ENCODE data around the gene IGSF3.
"Not testable (repeated sequence)": the region's sequence is repeated elsewhere in the genome, so short reads cannot be mapped to it uniquely, and the experiment has no call there.

Gene IGSF3

GRCh38 chr1:116661633-116662032 is 5.9 kb downstream of the IGSF3 start:
- no peak for DNase-seq (ENCODE audit: low read depth)

DNA sequence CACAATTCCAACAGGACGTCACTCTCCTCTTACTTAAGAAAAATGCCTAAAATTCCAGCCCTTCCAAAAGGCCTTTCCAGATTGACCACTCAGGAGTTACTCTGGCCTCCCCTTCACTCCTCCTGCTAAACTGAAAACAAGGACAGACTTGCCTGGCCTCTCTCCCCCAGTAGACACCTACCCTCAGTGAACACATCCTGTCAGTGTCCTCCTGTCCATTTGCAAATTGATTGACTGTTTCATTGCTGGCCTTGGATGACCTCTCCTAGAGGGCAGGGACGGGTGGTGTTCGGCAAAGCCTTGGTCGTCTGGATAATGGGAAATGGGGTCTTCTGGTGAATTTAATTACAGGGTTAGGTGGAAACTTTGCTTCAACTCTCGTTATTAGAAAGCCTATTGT is 8.9 kb downstream of the IGSF3 start:
- DNase-seq (ENCODE audit: low read depth), result not testable (repeated sequence)

DNA sequence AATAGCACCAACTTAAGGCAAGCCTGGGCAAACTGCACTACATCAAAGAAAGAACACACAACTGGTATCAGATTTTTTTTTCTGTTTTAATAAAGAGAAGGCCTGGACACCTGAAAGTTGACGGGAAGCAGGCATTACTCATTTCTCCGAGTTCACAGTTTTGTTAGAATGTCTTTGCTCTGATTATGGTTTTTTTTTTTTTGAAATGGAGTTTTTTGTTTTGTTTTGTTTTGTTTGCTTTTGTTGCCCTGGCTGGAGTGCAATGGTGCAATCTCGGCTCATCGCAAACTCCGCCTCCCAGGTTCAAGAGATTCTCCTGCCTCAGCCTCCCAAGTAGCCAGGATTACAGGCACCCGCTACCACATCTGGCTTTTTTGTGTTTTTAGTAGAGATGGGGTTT is 9.7 kb downstream of the IGSF3 start:
- DNase-seq (ENCODE audit: low read depth), result not testable (repeated sequence)

DNA sequence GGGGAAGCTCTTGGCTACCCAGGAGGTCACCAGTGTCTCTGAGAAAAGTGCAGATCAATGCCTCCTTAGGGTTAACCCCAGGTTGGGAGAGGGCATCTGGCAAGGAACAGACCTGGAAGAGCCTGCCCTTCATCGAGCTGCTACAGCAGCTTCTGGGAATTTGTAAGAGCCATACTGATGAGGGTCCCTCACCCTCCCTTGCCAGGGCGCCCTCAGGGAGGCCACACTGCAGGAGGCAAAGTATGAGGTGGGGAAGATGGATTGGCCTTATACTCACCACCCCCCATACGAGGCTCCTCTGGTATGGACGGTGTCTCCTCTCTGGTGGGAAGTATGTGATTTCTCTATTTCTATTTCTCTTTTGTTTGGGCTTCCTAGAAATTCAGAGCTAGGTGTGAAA is 13.2 kb downstream of the IGSF3 start:
- DNase-seq (ENCODE audit: low read depth), result no peak

GRCh38 chr1:116652598-116652997 is 14.9 kb downstream of the IGSF3 start:
- DNase-seq (ENCODE audit: low read depth), result not testable (repeated sequence)

DNA sequence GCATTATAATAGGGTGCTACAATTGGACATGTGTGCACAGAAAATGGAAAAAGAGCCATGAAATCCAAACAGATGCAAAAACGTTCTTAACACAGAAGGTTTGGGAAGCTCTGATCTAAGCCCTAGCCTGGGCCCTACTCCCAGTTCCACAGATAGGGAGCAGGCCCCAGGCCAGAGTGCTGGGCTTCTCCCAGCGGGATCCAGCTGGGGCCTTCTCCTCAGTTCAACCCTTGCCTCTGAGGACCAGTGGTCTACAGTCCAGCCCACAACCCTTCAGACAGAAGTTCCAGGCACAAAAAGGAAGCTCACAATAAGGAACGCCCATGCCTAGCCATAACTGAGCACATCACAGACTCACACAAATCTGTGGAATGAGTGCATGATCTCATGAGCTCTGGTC is 16.8 kb downstream of the IGSF3 start:
- DNase-seq (ENCODE audit: low read depth), result not testable (repeated sequence)

GRCh38 chr1:116649041-116649440 is 18.5 kb downstream of the IGSF3 start:
- not testable (repeated sequence) for DNase-seq (ENCODE audit: low read depth)

DNA sequence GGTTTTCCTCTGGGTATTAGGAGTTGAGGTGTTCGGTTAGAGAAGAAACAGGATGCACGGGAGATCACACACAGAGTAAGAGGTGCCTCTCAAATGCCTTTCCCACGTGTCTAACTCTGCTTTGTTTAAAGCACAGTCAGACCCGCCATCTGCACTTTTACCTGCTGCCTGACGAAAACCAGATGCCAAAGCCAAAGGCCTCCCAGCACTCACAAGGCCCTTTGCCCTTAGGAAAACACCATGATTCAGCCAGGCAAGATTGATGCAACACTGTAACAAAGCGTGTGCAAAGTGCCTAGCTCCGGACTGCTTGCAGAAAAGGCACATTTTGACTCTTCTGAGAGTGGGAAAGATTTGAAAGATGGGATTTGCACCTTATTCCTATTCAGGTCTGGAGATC is 19.2 kb downstream of the IGSF3 start:
- DNase-seq (ENCODE audit: low read depth), result not testable (repeated sequence)

DNA sequence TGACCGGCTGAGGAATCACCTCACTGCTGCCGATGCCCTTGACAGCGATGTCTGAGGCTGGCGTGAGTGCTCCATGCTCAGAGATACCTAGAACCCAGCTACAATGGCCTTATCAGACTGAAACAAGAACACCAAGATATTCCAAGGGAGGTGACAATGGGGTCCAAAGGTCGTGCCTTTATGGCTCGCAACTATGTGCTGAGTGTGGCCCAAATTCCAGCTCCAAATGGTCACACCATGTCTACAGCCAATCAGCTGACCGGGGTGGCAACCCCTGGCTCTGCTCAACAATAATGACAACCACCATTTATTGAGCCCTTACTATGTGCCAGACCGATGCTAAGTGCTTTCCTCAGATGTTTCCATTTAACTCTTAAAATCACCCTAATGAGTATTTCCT is 20.3 kb downstream of the IGSF3 start:
- not testable (repeated sequence) for DNase-seq (ENCODE audit: low read depth)

- DNase-seq (ENCODE audit: low read depth), result not testable (repeated sequence)
These were observed 20.8 kb downstream of the IGSF3 start for GRCh38 chr1:116646673-116647170.

GRCh38 chr1:116645802-116646672 is 21.5 kb downstream of the IGSF3 start:
- not testable (repeated sequence) for DNase-seq (ENCODE audit: low read depth)

- DNase-seq (ENCODE audit: low read depth), result not testable (repeated sequence)
These were observed 22.5 kb downstream of the IGSF3 start for GRCh38 chr1:116644993-116645392.

GRCh38 chr1:116644096-116644495 is 23.4 kb downstream of the IGSF3 start:
- DNase-seq (ENCODE audit: low read depth), result not testable (repeated sequence)

DNA sequence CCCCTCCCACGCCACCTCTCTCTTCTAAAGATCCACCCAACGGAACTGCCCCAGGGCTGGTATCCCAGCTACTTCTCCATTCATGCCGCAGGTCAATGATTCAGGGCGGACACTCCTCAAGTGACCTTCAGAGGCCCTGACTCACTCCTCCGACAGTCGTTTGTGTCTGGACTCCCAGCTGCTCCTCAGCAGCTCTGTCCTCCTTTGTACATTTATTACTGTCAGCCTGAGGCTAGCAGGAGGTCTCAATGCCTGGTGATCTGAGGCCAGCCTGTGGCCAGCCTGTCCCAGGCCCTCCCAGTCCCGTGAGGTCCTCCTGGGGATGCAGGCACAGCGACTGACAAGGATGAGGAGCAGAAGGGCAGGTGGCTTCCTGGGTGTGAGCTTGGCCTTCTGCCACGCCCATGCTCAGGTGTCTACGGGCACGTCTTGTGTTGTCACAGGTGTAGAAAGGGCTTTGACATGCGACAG is 24.2 kb downstream of the IGSF3 start:
- not testable (repeated sequence) for DNase-seq (ENCODE audit: low read depth)

DNA sequence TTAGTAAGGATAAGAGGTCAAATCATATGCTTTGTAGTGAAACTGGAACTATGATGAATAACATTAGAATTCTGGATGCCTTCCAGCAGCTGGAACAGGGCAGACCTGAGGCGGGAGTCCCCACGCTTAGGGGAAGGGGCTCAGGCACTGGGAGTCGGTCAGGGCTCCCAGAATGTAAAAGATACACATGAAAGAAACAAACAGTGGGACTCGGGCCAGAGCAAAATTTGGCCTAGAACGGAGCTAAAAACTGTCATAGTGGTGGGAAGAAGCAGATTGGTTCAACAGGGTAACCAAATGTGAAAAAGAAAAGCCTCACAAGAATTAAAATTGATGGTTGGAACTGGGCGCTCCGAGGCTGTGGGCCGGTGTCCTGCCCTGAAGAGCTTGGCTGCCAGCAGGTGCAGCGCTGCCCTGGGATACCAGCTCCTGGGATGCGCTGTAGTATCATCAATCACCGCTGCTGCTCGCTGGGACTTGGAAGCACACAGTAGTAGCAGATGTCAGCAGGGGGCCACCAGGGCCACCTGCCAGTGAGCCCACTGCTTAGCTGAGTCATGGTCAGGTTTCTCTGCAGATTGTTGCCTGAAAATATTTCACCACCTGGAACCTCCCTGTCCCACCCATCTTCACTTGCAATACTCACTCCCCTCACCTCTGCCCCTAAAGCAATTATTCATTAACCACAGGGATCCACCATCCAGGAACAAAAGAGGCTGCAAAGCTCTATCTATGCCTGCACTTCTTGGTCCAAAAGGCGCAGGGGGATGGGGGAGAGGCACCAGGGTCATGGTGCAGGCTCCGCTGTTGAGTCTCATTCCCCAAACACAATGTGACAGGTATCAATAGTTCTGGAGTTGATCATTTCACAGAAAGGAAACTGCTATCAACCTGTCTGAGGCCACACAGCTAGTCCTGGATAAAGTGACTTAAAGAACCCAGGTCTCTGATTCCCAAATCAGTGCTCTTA is 24.9 kb downstream of the IGSF3 start:
- not testable (repeated sequence) for DNase-seq (ENCODE audit: low read depth)

GRCh38 chr1:116637583-116637982 is 29.9 kb downstream of the IGSF3 start:
- DNase-seq (ENCODE audit: low read depth), result not testable (repeated sequence)

- DNase-seq (ENCODE audit: low read depth), result not testable (repeated sequence)
These were observed 30.9 kb downstream of the IGSF3 start for GRCh38 chr1:116636584-116636983.

GRCh38 chr1:116634386-116634785 is 33.1 kb downstream of the IGSF3 start:
- not testable (repeated sequence) for DNase-seq (ENCODE audit: low read depth)

DNA sequence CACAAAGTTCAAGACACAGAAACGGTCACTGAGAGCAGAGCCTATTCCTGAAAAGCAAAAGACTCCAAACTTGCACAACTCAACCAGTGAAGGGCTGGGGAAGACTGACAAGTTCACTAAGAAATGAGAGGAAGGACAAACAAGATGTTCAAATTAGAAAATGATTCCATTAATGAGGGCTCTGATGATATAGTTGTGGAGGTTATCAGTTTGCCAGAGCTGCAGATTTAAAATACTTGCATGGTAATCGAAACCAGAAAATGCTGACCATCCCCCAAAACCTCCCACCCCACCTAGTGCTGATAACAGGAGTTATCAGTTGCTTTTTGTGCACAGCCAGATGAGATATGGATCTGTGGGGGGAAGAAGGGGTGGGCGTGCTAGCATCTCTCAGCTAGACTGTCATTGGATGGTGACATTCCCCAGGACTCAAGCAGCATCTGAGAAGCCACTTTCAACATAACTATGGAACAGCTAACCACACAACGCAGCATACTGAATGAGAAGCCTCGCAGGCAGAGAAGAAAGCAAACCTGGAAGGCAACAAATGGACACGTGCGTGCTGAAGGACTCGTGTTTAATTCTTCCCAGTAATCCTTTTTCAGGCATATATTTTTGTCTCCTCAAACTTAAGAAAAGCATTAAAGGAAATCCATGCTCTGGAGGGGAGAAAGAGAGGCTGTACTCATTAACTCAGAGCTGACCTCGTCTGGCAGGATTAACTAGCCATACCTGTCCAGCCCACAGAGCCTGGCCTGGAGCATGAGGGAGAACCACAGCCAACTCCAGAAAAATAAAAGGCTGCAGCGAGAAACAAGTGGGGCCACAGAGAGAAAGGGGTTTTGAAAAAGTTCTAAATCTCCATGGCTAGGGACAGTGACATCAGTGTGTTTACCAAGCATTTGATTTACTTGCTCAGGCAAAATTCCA is 35.3 kb downstream of the IGSF3 start:
- not testable (repeated sequence) for DNase-seq (ENCODE audit: low read depth)

DNA sequence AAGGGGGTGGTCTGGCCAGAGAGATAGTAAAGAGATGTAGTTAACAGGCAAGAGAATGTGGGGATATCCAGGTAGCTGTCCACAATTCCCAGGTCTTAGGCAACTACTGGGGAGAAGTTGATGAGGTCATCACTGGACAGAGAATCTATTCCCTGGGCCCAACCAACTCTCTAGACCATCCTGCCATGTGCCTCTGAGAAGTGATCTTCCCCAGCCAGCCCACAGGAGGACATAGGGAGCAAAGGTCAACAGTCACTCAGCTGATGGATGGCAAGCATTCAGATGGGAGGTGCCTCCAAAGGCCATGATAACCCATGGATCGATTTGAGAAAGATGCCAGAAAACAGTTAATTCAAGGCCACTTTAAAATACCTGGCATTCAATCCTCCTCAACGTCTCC is 36.0 kb downstream of the IGSF3 start:
- not testable (repeated sequence) for DNase-seq (ENCODE audit: low read depth)

DNA sequence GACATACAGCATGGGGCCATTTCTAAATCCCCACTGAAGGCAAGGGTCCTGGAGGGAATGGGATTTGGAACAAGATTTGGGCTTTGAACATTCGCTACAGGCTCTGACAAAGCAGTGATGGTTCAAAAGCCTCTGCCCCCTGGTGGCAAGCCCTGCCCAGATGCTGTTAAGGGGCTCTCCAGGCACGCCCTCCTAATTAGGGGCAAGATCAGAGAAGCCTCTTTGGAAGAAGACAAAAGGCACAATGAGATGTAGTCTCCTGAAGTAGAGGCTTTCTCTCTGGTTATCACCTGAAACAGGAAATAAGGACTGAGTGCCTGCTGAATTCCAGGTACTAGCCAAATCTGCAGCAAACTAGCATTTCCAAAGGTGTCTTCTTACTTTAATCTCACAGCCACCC is 37.5 kb downstream of the IGSF3 start:
- DNase-seq (ENCODE audit: low read depth), result not testable (repeated sequence)
